ENCODE data around the gene TXNDC8. TPM values are rescaled to one million over a fixed set of nuclear protein-coding genes. Genes with fewer than 3 reads are reported as not detected.
A peak's percentile ranks its signal among the peaks of the same experiment; 100 is the strongest.

Gene TXNDC8
- total RNA-seq, 4 donors from 2014 or later: not detected

- 14% methylated on average over 10 of the region's 14 CpGs for WGBS
- Histone ChIP-seq H3K4me3 (peak overlapping the region; percentile 78 to 99 (median 91)), H3K9me3 (no peaks in the 10 kb centered on the region), H3K4me1 (peaks cover 11 to 43% (median 40%) of the 10 kb centered on the region in 4 donors), H3K27ac (replicated peaks in 1 of 4) (peak overlapping the region; percentile 93 to 96 (median 94)), H3K27me3 (no peaks in the 10 kb centered on the region), H3K36me3 (no peaks in the 10 kb centered on the region)
- TF ChIP-seq POLR2A (IDR thresholded peaks at IDR 0.05; ENCODE audit: low read depth) (no peak), CTCF (IDR thresholded peaks at IDR 0.05) (no peak), POLR2AphosphoS5 (IDR thresholded peaks at IDR 0.05) (no peak), EP300 (IDR thresholded peaks at IDR 0.05) (no peak)
- intact Hi-C loops (cut with DNase I): no loop called here
- no peak for DNase-seq (ENCODE audit: extremely low spot score)
Observed at GRCh38 chr9:110257097-110257841, 80.4 kb downstream of the TXNDC8 start.

DNA sequence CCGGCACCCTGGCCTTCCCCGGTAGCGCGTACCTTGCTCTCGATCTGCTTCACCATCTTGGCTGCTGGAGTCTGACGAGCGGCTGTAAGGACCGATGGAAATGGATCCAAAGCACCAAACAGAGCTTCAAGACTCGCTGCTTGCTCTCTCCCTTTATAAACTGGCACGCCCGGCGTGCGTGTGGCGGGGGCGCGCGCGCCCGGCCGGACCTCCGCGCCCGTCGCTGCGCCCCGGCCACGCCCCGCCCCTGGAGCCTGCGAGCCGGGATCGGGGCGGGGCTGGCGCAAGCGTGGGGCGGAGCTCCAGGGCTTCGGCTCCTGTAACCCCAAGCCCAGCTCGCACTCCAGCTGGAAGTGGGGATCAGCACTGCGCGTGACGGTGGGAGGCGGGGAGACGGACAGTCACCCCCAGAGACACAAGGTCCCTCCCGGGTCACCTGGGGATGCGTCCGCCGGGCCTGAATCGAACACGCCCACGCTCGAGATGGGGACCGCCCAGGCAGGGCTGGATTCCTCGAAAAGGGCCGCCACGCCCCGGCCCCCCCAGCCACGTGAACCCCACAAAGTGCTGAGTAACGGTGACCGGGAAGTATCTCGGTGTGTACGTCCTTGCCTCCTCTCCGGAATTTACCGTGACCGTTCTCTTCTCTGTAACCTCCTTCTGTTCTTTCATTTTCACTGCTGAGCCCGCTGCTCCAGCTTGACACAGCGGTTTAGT lies 81.1 kb downstream of the TXNDC8 start, which contains the start of gene TXN:
TXN (minus strand) TSS at position 128 of the 717 bp plus-strand sequence; CDS start at position 56, 72 bp downstream.
- TF ChIP-seq POLR2AphosphoS5 (IDR thresholded peaks at IDR 0.05) (peak; percentile 74 to 93), CTCF (IDR thresholded peaks at IDR 0.05) (no peak), POLR2A (IDR thresholded peaks at IDR 0.05; ENCODE audit: low read depth) (peak; percentile 68), EP300 (IDR thresholded peaks at IDR 0.05) (peak; percentile 77)
- peaks cover 11 to 46% (median 42%) of the 10 kb centered on the region in 4 donors for H3K4me1 ChIP-seq
- peak within 1 kb of the TSS; percentile 78 to 99 (median 91) for H3K4me3 ChIP-seq
- H3K9me3 ChIP-seq: no peaks in the 10 kb centered on the region
- H3K27me3 ChIP-seq: no peaks in the 10 kb centered on the region
- 0% methylated on average over 1 of the region's 65 CpGs for WGBS
- peak; percentile 98 for DNase-seq (ENCODE audit: extremely low spot score)
- peak within 1 kb of the TSS; percentile 93 to 96 (median 94) for H3K27ac ChIP-seq (replicated peaks in 1 of 4)
- intact Hi-C loops (cut with DNase I): no loop called here
- no peaks in the 10 kb centered on the region for H3K36me3 ChIP-seq

DNA sequence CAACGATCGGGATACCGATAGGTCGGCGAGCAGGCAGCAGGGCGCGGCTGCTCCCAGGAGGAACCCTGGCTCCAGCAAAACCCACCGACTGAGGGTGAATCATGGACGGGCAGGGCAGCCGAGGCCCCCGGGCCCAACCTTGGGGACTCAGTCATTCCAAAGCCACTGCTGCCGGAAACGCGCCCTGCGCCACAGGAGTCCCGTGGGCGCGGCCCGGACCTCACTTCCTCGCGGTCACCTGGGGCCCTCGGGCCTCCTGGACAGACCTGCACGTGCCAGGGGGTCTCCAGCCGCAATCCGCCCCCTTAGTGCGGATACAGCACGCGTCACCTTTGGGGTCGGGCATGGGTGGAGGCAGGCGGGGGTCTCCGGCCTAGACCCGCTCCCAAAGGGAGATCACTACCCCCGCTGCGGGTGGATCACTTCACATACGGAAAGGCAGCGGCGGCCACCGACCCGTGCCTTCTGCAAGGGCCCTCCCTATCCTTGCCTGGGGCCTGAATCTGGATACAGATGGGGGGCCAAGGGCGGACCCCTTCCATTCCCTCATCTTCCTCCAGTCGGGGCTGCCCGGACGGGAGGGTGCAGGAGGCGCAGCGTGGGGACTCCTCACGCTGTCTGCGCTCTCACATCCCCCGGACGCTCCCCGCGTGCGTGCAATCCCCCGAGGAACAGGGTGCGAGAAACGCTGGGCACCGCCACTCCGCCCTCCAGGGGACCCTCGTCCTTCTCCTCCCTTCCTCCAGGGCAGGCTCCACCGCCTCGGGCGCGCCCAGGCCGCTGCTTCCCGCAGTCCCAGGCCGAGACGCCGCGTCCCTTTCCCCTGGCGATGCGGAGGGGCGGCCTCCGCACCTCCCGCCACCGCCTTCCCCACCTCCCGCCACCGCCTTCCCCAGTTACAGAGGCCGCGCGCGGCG lies 81.9 kb downstream of the TXNDC8 start:
- Histone ChIP-seq H3K9me3 (no peaks in the 10 kb centered on the region), H3K4me3 (peak overlapping the region; percentile 78 to 99 (median 91)), H3K4me1 (peaks cover 11 to 54% (median 42%) of the 10 kb centered on the region in 4 donors), H3K36me3 (peaks cover 0 to 5% (median 2%) of the 10 kb centered on the region in 4 donors), H3K27ac (replicated peaks in 1 of 4) (peak overlapping the region; percentile 93 to 96 (median 94)), H3K27me3 (no peaks in the 10 kb centered on the region)
- WGBS: under 1% methylated on average over 31 of the region's 81 CpGs
- DNase-seq (ENCODE audit: extremely low spot score): no peak
- TF ChIP-seq POLR2AphosphoS5 (IDR thresholded peaks at IDR 0.05) (peak; percentile 67 to 85), EP300 (IDR thresholded peaks at IDR 0.05) (no peak), POLR2A (IDR thresholded peaks at IDR 0.05; ENCODE audit: low read depth) (peak; percentile 38)
- intact Hi-C loops (cut with DNase I): no loop called here

GRCh38 chr9:110255034-110255462 lies 82.6 kb downstream of the TXNDC8 start:
- H3K4me3 ChIP-seq: peak overlapping the region; percentile 78 to 99 (median 91)
- no peaks in the 10 kb centered on the region for H3K27me3 ChIP-seq
- H3K27ac ChIP-seq (replicated peaks in 1 of 4): peak overlapping the region; percentile 93 to 96 (median 94)
- H3K36me3 ChIP-seq: peaks cover 0 to 11% (median 6%) of the 10 kb centered on the region in 4 donors
- no peak for TF ChIP-seq POLR2A (IDR thresholded peaks at IDR 0.05; ENCODE audit: low read depth)
- no peak for TF ChIP-seq POLR2AphosphoS5 (IDR thresholded peaks at IDR 0.05)
- TF ChIP-seq EP300 (IDR thresholded peaks at IDR 0.05): no peak
- no peak for TF ChIP-seq CTCF (IDR thresholded peaks at IDR 0.05)
- H3K4me1 ChIP-seq: peaks cover 11 to 54% (median 42%) of the 10 kb centered on the region in 4 donors
- no peaks in the 10 kb centered on the region for H3K9me3 ChIP-seq
- DNase-seq (ENCODE audit: extremely low spot score): no peak
- WGBS: 10% methylated on average over 17 of the region's 17 CpGs
- intact Hi-C loops (cut with DNase I): no loop called here

Data from esophagus muscularis mucosa (tissue), 4 donors.